Sigmoid colon (tissue), 4 donors: ENCODE results near the gene TENM3.

ENCODE experiments used
- POLR2A ChIP-seq, 2 donors: fragments of 450-650 bp; IDR thresholded peaks; one replicate each; pipeline ENCODE4 v1.6.1; 2016; ENCODE audit warnings: antibody characterized with exemption in 2 of 2, mild to moderate bottlenecking in 2 of 2, moderate library complexity in 2 of 2
- POLR2AphosphoS5 ChIP-seq, 4 donors: sonication (generic); formaldehyde crosslinking; IDR thresholded peaks; one replicate each; pipeline ENCODE4 v1.6.1; 2017; ENCODE audit warnings: antibody characterized with exemption in 4 of 4

DNA sequence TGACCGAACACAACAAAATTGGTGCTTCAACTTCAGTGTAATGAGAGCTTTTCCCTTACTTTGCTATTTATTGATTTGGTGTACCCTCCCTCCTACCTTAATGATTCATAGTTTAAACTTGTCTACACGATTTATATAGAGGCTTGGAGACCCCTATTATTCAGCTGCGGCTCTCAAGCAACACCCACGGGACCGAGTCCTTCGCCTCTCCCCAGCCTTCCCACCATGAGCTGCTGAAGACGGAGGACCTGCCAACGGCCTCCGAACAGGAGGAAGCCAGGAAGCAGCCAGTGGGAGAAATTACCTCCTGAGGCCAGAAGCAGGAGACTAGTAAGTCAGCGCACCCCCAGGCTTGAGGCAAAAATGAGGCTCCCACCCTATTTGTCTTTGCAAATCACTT is 595.3 kb downstream of the TENM3 start:
- TF ChIP-seq POLR2A (IDR thresholded peaks at IDR 0.05): no peak
- TF ChIP-seq POLR2AphosphoS5 (IDR thresholded peaks at IDR 0.05): no peak
